ENCODE results near the gene SAMMSON.

The SAMMSON gene

DNA sequence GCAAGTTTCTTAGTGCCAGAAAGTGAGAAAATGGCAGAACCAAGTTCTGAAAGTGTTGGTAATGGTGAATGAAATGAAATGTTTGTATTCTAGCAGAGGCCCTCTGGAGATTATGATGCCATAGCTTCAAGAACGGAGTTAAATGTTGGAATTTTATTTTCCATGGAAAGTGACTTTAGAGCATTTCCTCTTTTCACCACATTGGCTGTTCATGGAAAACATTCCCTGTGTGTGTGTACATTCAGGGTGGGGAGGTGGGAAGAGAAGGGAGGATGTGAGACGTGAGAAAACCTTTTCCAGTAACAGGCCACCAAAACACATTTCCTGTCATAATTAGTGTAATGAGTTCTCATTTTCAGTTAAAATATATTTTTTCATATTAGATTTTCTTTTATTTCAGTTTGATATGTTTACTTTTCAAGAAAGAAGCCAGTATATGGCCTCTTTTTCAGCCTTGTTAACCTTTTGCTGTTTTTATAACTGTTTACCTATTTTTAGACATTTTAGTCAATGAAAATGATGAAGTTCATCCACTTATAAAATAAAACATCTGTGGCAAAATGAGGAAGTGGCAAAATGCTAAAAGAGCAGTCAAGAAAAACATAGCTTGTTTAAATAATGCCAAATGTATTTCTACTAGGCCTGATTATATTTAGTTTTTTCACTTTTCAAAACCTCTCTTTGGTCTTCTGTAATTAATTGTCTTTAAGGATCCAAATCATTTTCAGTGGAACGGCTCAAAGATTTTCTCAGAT is 21.6 kb downstream of the SAMMSON start:
- no peak for DNase-seq

DNA sequence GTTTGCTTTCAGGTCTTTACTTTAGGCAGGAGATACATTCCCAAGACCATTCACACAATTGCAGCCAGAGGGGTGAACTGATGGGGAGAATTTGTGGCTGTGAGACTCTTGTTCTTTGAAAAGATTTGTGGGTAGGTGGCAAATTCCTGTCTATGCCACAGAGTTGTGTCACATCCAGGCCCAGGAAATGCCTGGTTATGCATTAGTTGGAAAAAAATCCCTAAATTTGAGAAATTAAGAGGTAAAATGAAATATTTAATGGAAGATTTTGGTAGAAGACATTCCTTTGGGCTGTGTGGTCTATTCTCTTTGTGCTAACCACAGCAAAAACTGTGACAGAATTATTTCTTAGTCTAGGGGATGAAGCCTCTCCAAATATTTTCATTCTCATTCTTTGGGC is 28.8 kb downstream of the SAMMSON start:
- no peak for DNase-seq

- DNase-seq = no peak
Measured at GRCh38 chr3:70038693-70039092, 39.2 kb downstream of the SAMMSON start.

DNA sequence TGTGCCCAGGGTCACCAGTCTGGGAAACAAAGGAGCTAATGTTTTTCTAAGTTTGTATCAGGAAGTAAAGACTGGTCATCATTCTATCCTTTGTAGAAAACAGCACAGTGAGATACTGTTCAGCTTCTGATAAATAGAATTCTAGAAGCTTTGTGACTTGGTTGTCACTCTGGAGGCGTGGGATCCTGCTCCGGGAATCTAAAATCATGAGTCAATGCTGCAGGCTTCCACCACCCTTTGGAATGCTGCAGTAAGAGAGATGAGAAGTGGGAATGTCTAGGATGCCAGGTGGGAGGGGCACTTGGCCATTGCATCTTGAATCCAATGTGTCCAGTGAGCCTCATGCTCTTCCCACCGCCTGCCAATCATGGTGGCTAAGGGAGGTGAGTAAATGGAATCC is 40.9 kb downstream of the SAMMSON start:
- no peak for DNase-seq

DNA sequence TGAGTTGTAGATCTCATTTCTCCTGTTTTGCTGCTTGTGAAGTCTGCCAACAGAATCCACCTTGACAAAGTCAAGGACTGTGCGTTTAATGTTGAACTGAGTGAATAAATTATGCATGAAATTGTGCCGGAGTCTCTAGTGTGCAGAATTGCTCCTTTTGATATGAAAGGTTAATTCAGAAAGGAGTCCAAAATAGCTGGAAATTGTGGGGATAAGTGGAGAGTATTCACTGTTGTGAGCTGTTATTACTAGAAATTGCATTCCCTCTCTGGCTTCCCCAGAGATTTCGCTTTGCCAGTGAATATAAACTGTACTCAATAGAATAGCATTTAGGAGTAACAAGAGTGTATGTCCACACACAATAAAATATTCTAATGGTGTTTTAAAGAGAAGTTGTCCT is 43.1 kb downstream of the SAMMSON start:
- DNase-seq = no peak

DNA sequence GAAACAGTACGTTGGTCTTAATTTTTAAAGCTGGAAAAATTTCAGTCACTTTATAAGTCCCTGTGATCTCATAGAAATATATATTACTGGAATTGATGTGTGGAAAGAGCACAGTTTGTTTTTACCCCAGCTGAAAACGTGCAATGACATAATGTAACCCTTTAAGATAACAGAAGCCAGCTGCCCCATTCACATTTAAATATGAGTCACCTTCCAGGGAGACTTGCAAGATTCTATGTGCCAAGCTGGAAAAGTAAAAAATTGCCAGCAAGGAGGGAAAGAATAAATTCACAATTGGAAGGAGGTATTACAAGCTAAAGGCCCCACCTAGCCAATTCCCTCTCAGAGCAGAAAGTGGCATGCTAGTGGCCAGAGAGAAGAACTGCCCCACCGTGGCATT is 50.2 kb downstream of the SAMMSON start:
- no peak for DNase-seq

- no peak for DNase-seq
Measured at GRCh38 chr3:70053293-70053692, 53.8 kb downstream of the SAMMSON start.

GRCh38 chr3:70056081-70056480 is 56.5 kb downstream of the SAMMSON start:
- no peak for DNase-seq

GRCh38 chr3:70057426-70057825 is 57.9 kb downstream of the SAMMSON start:
- DNase-seq = no peak

GRCh38 chr3:70061096-70061495 is 61.6 kb downstream of the SAMMSON start:
- no peak for DNase-seq

- peak; percentile 20 to 24 for DNase-seq
Measured at GRCh38 chr3:70064194-70064779, 64.8 kb downstream of the SAMMSON start.

GRCh38 chr3:70065696-70066253 is 66.2 kb downstream of the SAMMSON start:
- no peak for DNase-seq

- DNase-seq = no peak
Measured at GRCh38 chr3:70067860-70068521, 68.5 kb downstream of the SAMMSON start.

DNA sequence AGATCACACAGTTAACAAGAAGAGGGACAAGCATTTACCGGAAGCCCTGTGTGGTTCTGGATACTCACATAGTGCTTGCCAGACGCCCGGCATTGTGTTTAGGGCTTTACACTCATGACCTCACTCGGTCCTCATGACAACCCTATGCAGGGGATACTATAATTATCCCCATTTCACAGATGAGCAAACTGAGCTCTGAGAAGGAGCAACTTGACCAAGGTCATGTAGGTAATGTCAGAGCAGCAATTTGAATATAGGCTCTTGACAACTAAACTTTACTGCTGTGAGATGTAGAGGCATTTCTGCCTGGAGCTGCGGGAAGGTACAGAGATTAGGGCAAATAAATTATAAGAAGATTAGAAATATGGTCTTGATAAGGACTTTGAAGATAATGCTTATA is 70.0 kb downstream of the SAMMSON start:
- no peak for DNase-seq

DNA sequence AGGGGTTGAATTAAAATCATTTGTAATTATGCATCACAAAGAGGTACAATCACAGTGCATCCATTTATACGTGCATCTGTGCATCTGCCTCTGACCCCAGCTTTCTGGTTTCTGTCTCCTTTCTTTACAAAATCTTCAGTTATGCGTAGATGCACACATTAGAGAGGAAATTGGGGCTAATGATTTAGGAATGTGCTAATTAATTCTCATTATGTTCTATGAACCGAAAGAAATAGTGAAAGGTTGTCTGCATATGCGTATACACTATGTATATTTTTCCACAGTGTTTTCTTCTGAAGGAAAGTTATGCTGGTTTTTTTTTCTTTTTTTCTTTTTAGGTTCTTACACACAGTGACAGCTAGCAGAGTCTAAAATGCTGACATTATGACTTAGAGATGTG is 71.6 kb downstream of the SAMMSON start:
- DNase-seq = no peak

DNA sequence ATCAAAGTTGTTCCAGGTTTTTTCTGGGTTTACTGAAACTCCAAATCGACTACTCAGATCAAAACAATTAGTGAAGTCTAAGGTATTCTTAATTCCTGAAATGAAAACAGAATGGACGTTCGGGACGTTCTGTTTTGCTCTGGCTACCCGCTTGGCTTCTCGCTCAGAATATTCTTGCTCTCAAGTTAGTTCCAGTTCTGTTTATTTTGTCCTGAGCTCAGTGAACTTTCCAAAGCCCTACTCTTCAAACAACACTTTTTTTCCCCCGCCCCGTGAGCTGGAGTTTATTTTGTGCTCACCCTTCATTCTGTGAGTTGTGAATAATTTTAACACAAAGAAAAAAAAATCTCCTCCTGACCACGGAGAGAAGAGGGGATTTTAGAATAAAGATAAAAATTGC is 72.6 kb downstream of the SAMMSON start:
- no peak for DNase-seq

DNA sequence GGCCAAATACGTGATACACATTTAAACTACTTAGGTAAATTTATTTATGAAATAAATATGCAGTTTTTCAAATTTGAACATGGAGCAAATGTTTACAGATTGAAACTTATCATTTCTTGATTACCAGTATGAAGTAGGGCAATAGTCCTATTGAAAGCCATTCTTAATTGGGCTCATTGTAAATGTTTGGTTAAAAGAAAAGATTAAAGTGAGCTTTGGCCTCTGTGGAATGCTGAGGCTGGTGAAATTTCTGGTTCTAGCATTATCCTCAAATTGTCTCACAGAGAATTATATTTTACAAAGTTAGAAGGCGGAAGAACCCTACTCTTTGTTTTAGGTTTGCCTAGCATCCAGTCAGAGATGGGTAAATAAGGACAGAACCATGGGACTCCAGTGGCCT is 73.2 kb downstream of the SAMMSON start:
- no peak for DNase-seq

GRCh38 chr3:70075101-70075500 is 75.6 kb downstream of the SAMMSON start:
- no peak for DNase-seq

DNA sequence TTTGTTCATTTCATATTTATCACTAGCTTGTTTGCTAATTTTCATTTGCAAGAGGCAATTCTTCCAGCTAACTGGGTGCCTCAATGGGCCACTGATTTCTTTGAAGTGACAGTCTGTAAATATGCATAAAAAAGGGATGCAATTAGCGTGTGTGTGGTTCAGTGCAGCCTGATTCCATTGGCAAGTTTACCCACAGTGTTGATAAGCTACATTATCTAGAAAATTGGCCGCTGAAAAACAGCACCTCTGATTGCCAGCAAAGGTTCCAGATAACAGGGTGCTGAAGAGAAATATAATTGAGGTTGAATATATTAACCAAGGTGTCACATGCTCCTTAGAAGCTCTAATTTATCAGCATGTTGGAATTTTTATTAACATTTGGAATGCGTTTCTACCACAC is 76.9 kb downstream of the SAMMSON start:
- peak in 1 of 2 experiments; percentile 33 for DNase-seq

- no peak for DNase-seq
Measured at GRCh38 chr3:70078778-70079177, 79.2 kb downstream of the SAMMSON start.

DNA sequence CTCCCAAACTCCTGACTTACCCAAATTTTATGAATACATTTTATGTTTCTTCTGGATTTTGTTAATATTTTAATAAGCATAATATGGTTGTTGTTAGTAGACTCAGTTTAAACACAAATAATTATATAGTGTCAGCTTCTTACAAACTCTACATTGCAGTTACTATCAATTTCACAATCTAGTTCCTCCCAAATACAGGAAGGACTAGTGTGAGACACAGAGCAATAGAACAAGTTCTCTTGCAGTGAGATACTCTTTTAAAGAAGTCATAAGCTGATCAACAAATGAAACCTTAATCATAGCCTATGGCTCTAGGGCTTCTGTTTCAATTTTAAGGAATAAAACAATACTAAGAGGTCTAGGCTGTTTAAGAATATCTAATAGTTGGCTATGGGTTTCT is 86.1 kb downstream of the SAMMSON start:
- DNase-seq = no peak

DNA sequence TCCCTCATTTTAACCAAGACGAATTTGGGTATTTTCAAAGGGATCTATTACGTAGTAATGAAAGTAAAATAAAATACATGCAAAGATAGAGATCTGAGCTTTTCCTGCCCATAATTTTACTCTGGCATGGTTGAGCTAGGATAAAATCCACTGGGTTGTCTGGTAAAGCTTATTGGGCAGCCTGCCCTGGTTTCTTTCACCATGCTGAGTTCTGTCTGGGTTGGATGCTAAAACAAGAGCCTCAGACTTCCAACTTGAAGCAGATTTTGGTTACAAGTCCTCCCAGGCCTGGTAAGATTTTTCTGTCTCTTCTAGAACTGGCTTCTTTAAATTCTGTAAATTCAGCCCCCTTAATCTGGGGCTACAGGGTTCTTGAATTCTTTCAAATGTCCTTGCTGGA is 86.8 kb downstream of the SAMMSON start:
- no peak for DNase-seq

DNA sequence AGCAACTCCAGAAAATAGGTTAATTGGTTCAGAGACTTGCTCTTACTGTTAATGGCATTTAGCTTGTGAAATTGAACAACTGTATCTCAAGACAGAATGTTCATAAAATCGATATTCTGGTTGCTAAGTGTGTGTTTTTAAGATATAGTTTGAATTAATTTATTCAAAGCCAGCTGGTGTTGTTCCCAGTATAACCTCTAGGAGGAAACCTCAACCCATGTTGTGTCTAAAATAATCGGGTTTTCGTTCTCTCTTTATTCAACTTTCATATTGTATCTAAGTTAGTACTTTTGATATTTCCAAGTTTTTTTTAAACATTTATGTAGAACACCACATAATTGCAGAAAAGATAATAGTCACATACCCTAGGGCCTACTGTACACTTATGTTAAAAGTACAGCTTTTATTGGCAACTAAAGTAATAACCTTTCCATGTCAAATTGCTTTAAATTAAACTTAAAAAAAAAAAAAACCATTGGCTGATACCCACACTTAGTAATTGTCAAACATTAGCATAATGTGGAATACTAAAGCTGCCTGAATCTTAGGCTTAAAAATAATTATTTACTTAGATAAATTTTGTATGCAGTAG is 90.9 kb downstream of the SAMMSON start:
- peak; percentile 12 to 25 for DNase-seq

- no peak for DNase-seq
Measured at GRCh38 chr3:70094197-70094596, 94.7 kb downstream of the SAMMSON start.
